Measurements from ENCODE around the gene SSBP3.

Gene SSBP3

GRCh38 chr1:54207287-54207686 lies 198.9 kb downstream of the SSBP3 start:
- DNase-seq (ENCODE audit: low read depth in 1 of 2, low spot score in 1 of 2), result no peak
- no peak for TF ChIP-seq SPI1 (IDR thresholded peaks at IDR 0.05; ENCODE audit: borderline replicate concordance, low read depth)
- TF ChIP-seq POLR2AphosphoS5 (IDR thresholded peaks at IDR 0.05; ENCODE audit: low read depth), result no peak
- TF ChIP-seq REST (IDR thresholded peaks at IDR 0.05; ENCODE audit: insufficient replicate concordance, low read depth), result no peak
- no peak for TF ChIP-seq GABPA (IDR thresholded peaks at IDR 0.05; ENCODE audit: low read depth)
- TF ChIP-seq CTCF (IDR thresholded peaks at IDR 0.05; ENCODE audit: insufficient read depth, low read length), result no peak
- no peaks in the 10 kb centered on the region for H3K27me3 ChIP-seq (ENCODE audit: insufficient read depth, poor library complexity, severe bottlenecking)
- H3K27ac ChIP-seq (replicated peaks), result no peak overlapping the region
- no peak overlapping the region for H3K4me3 ChIP-seq (replicated peaks; ENCODE audit: insufficient read depth, low read length)

GRCh38 chr1:54204199-54204598 lies 202.0 kb downstream of the SSBP3 start:
- no peaks in the 10 kb centered on the region for H3K27me3 ChIP-seq (ENCODE audit: insufficient read depth, poor library complexity, severe bottlenecking)
- no peak overlapping the region for H3K4me3 ChIP-seq (replicated peaks; ENCODE audit: insufficient read depth, low read length)
- no peak for DNase-seq (ENCODE audit: low read depth in 1 of 2, low spot score in 1 of 2)
- H3K27ac ChIP-seq (replicated peaks), result no peak overlapping the region
- TF ChIP-seq POLR2AphosphoS5 (IDR thresholded peaks at IDR 0.05; ENCODE audit: low read depth) (no peak), SPI1 (IDR thresholded peaks at IDR 0.05; ENCODE audit: borderline replicate concordance, low read depth) (no peak), REST (IDR thresholded peaks at IDR 0.05; ENCODE audit: insufficient replicate concordance, low read depth) (no peak), GABPA (IDR thresholded peaks at IDR 0.05; ENCODE audit: low read depth) (no peak), CTCF (IDR thresholded peaks at IDR 0.05; ENCODE audit: insufficient read depth, low read length) (no peak)

GRCh38 chr1:54200519-54200997 lies 205.6 kb downstream of the SSBP3 start:
- H3K4me3 ChIP-seq (replicated peaks; ENCODE audit: insufficient read depth, low read length), result peak overlapping the region; percentile 84
- no peak for DNase-seq (ENCODE audit: low read depth in 1 of 2, low spot score in 1 of 2)
- H3K27me3 ChIP-seq (ENCODE audit: insufficient read depth, poor library complexity, severe bottlenecking), result no peaks in the 10 kb centered on the region
- TF ChIP-seq GABPA (IDR thresholded peaks at IDR 0.05; ENCODE audit: low read depth), result no peak
- no peak for TF ChIP-seq CTCF (IDR thresholded peaks at IDR 0.05; ENCODE audit: insufficient read depth, low read length)
- TF ChIP-seq POLR2AphosphoS5 (IDR thresholded peaks at IDR 0.05; ENCODE audit: low read depth), result no peak
- TF ChIP-seq SPI1 (IDR thresholded peaks at IDR 0.05; ENCODE audit: borderline replicate concordance, low read depth), result no peak
- no peak for TF ChIP-seq REST (IDR thresholded peaks at IDR 0.05; ENCODE audit: insufficient replicate concordance, low read depth)
- peak overlapping the region; percentile 77 for H3K27ac ChIP-seq (replicated peaks)

Measured in HL-60 (cell line).